HG02588 (cell line): ENCODE results near the gene PTP4A1.

Experiments used
- ATAC-seq: cut with Tn5 transposase; IDR thresholded peaks from one replicate; pipeline ENCODE4 v1.9.1; 2021; ENCODE audit warnings: mild to moderate bottlenecking, moderate library complexity; ENCODE audit not compliant: unreplicated experiment

Gene PTP4A1

GRCh38 chr6:63554782-63555181, 17.5 kb upstream of the PTP4A1 start:
- no peak for ATAC-seq

GRCh38 chr6:63556369-63556768, 15.9 kb upstream of the PTP4A1 start:
- ATAC-seq: no peak

DNA sequence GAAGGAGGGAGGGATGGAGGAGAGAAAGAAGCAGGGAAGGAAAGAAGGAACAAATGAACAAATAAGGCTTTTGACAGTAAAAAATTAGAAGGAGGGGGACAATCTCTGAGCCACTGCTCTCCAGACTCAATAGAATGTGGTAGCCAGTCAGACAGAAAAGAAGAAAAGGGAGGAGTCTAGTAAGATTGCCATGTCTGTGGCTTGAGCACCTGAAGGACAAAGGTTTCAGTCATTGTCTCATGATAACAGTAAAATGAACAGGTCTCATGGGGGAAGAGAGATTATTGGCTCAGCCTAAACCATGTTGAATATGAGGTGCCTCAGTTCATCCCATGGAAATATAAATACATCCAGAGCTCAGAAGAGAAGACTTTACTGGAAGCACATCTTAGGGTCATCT, 14.0 kb upstream of the PTP4A1 start:
- ATAC-seq: peak; percentile 67

- ATAC-seq: no peak
Measured at GRCh38 chr6:63560801-63561287, 11.4 kb upstream of the PTP4A1 start.

GRCh38 chr6:63561288-63561687, 11.0 kb upstream of the PTP4A1 start:
- no peak for ATAC-seq

GRCh38 chr6:63563235-63563634, 9.0 kb upstream of the PTP4A1 start:
- no peak for ATAC-seq

GRCh38 chr6:63565058-63565726, 7.1 kb upstream of the PTP4A1 start:
- no peak for ATAC-seq

DNA sequence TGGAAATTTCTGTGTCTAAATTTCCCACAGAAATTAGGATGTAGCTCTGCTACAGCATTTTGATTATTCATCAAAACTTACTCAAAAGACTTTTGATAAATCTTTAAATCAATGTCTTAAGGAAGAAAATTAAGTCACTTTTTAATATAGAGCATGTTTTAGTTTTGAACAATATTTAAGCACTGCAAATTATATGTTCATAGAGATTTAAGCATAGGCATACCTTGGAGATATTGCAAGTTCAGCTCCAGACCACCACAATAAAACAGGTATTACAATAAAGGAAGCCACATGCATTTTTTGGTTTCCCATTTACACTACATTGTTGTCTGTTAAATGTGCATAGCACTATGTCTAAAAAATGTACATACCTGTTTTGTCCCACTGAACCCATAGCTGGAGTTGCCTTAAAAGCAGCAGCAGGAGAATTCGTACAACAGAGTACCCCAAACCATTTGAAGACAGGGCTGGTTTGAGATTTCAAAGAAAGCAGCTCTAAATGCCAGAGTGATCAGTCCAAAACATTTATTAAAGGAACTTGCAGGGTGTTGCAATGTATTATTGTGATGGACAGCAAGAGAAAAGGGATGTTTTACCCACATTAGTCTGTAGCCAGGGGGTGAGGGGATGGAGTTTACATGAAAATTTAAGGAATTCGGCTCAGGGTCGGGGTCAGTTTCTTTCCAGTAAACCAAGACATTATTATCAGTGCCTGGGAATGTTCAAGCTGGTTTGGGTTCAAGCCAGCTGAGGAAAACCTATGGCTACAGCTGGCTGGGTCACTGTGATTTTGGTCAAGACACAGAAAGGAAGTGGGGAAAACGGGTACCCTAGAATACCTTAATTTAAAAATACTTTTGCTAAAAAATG, 6.3 kb upstream of the PTP4A1 start:
- ATAC-seq: no peak

DNA sequence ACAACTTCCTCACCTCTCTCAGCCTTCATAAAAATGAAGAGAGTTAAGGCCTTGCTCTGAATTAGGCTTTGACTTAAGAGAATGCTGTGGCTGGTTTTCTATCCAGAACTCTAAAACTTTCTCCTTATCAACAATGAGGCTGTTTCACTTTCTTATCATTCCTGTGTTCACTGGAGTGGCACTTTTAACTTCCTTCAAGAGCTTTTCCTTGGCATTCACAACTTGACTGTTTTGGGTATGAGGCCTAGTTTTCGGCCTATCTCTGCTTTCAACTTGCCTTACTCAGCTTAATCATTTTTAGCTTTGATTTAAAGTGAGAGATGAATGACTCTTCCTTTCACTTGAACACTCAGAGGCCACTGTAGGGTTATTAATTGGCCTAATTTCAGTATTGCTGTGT, 4.3 kb upstream of the PTP4A1 start:
- no peak for ATAC-seq

DNA sequence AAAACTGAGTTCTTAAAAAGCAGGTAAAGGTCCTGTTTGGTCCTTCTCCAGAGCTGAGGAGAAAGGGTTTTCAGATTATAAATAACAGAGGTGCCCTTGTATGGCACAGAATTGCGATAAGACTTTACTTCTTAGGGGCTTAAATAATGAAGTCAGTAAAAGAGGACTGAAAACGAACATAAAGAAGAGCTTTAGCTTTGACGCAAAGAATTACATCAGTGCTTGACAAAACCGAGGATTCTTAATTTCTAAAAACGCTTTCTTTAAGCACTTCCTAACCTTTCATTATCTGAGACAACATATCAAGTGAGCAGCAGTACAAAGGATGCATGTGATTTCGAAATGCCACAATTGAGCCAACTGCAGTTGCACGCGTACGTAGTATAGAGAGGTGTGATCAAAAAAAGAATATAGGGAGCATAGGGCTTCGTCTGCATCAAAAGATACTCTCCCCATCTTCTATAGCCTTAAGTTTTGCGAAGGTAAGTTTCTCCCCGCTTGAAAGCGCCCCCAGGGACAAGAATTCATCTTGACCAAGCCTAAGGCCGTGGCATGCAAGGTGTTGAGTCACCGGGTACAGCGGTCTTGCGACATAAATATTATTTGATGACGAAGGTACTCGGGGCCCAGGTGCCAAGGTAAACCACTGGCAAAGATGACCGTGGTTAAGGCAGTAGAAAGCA, 778 bp upstream of the PTP4A1 start:
- no peak for ATAC-seq

GRCh38 chr6:63572747-63573075, 431 bp downstream of the PTP4A1 start:
- no peak for ATAC-seq

DNA sequence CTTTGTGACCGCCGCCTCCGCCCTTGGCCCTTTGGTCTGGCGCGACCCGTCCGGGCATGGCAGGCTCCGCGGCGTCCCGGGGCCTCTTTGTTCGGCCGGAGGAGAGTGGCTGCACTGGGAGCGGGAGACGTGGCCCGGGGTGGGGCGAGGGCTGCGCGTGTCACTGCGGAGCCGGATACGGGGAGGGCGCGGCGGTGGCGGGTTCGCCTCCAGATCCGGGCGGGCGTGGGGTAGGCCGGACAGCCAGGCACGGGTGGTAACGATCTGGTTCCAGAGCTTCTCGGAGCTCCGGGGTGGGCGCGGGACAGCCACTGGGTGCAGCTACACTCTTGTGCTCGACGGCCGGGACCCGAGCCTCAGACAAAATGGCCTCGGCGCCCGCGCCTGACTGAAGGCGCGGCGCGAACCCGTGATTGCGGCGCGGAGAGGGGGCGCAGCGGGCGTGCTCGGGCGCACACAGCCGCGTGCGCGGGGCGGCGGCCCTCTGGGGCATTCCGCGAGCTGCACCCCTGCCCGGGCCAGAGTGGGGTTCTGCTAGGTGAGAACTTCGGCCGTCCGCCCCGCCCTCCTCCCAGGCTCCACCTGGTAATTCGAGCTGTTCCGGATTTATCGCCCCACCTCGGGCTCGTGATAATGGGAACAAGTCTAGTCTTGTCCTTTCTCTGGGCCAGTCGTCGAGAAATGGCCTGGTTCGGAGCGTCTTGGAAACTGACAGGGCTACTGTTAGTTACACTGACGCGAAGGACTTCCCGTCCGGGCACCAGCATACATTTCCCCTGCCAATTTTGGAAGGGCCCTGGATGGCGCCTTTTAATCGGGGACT, 1.0 kb downstream of the PTP4A1 start:
- ATAC-seq: peak; percentile 47

- no peak for ATAC-seq
Measured at GRCh38 chr6:63573899-63574553, 1.7 kb downstream of the PTP4A1 start.

- ATAC-seq: no peak
Measured at GRCh38 chr6:63574554-63574900, 2.2 kb downstream of the PTP4A1 start.

- ATAC-seq: no peak
Measured at GRCh38 chr6:63576147-63576772, 4.0 kb downstream of the PTP4A1 start.

DNA sequence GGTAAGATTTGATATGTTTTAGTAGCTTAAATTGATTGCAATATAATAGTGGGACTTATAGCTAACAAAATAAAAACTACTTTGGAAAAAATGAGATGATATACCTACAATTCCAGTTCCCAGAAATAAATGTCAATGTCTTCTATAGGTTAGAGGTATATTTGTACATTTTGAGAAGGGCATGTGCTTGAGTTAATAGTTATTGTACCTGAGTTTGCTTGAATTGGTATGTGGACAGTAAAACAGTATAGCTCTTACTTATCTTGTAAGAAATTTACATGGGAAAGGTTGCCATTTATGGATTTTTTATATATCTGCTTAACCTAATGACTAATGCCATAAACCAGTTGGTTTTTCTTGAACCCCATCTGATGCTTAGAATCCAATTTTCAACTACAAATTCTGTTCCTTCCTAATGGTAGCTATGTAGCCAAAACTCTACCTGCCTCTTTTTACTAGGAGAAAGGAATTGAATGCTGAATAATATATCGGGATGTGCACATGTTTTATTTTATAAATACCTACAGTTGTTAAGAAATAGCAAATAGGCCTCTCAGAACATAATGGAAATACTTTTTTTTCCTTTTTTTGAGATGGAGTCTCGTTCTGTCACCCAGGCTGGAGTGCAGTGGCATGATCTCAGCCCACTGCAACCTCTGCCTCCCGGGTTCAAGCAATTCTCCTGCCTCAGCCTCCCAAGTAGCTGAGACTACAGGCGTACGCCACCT, 4.9 kb downstream of the PTP4A1 start:
- ATAC-seq: no peak

- ATAC-seq: no peak
Measured at GRCh38 chr6:63578757-63579156, 6.5 kb downstream of the PTP4A1 start.

GRCh38 chr6:63579937-63580703, 7.8 kb downstream of the PTP4A1 start:
- no peak for ATAC-seq

- no peak for ATAC-seq
Measured at GRCh38 chr6:63580704-63580961, 8.4 kb downstream of the PTP4A1 start.
